ENCODE results near the gene FAM193B.
"Not testable (repeated sequence)": the region's sequence is repeated elsewhere in the genome, so short reads cannot be mapped to it uniquely, and the experiment has no call there.

FAM193B gene

GRCh38 chr5:177534433-177534832, 19.9 kb downstream of the FAM193B start:
- H3K27me3 ChIP-seq (ENCODE audit: control insufficient read depth, insufficient read depth, low read length); H3K4me1 ChIP-seq (ENCODE audit: control insufficient read depth, insufficient read depth, low read length); H3K9ac ChIP-seq (ENCODE audit: low read depth, low read length); H3K9me3 ChIP-seq (ENCODE audit: control insufficient read depth, insufficient read depth, low read length); H3K4me3 ChIP-seq (ENCODE audit: low read depth, low read length): not testable (repeated sequence)
- H3K36me3 ChIP-seq (ENCODE audit: control insufficient read depth, insufficient read depth, low read length) = peaks cover 61% of the 10 kb centered on the region

- Histone ChIP-seq H3K36me3 (ENCODE audit: control insufficient read depth, insufficient read depth, low read length) (peaks cover 64% of the 10 kb centered on the region), H3K9me3 (ENCODE audit: control insufficient read depth, insufficient read depth, low read length) (no peaks in the 10 kb centered on the region), H3K9ac (ENCODE audit: low read depth, low read length) (no peak overlapping the region), H3K4me1 (ENCODE audit: control insufficient read depth, insufficient read depth, low read length) (no peaks in the 10 kb centered on the region), H3K4me3 (ENCODE audit: low read depth, low read length) (no peak overlapping the region), H3K27me3 (ENCODE audit: control insufficient read depth, insufficient read depth, low read length) (no peaks in the 10 kb centered on the region)
Measured at GRCh38 chr5:177531209-177531940, 23.0 kb downstream of the FAM193B start.

- no peaks in the 10 kb centered on the region for H3K27me3 ChIP-seq (ENCODE audit: control insufficient read depth, insufficient read depth, low read length)
- peaks cover 61% of the 10 kb centered on the region for H3K36me3 ChIP-seq (ENCODE audit: control insufficient read depth, insufficient read depth, low read length)
- no peaks in the 10 kb centered on the region for H3K9me3 ChIP-seq (ENCODE audit: control insufficient read depth, insufficient read depth, low read length)
- H3K4me3 ChIP-seq (ENCODE audit: low read depth, low read length) = no peak overlapping the region
- no peak overlapping the region for H3K9ac ChIP-seq (ENCODE audit: low read depth, low read length)
- no peaks in the 10 kb centered on the region for H3K4me1 ChIP-seq (ENCODE audit: control insufficient read depth, insufficient read depth, low read length)
Measured at GRCh38 chr5:177530638-177531037, 23.7 kb downstream of the FAM193B start.

- Histone ChIP-seq H3K4me3 (ENCODE audit: low read depth, low read length) (no peak overlapping the region), H3K9me3 (ENCODE audit: control insufficient read depth, insufficient read depth, low read length) (no peaks in the 10 kb centered on the region), H3K27me3 (ENCODE audit: control insufficient read depth, insufficient read depth, low read length) (no peaks in the 10 kb centered on the region), H3K9ac (ENCODE audit: low read depth, low read length) (no peak overlapping the region), H3K36me3 (ENCODE audit: control insufficient read depth, insufficient read depth, low read length) (peaks cover 70% of the 10 kb centered on the region), H3K4me1 (ENCODE audit: control insufficient read depth, insufficient read depth, low read length) (no peaks in the 10 kb centered on the region)
Measured at GRCh38 chr5:177529247-177530203, 24.8 kb downstream of the FAM193B start.

- Histone ChIP-seq H3K9ac (ENCODE audit: low read depth, low read length) (no peak overlapping the region), H3K9me3 (ENCODE audit: control insufficient read depth, insufficient read depth, low read length) (no peaks in the 10 kb centered on the region), H3K36me3 (ENCODE audit: control insufficient read depth, insufficient read depth, low read length) (peaks cover 72% of the 10 kb centered on the region)
Measured at GRCh38 chr5:177528631-177529030, 25.7 kb downstream of the FAM193B start.

GRCh38 chr5:177527595-177527994, 26.8 kb downstream of the FAM193B start:
- Histone ChIP-seq H3K4me3 (ENCODE audit: low read depth, low read length) (no peak overlapping the region), H3K27me3 (ENCODE audit: control insufficient read depth, insufficient read depth, low read length) (no peaks in the 10 kb centered on the region), H3K36me3 (ENCODE audit: control insufficient read depth, insufficient read depth, low read length) (peaks cover 73% of the 10 kb centered on the region), H3K9me3 (ENCODE audit: control insufficient read depth, insufficient read depth, low read length) (no peaks in the 10 kb centered on the region), H3K9ac (ENCODE audit: low read depth, low read length) (no peak overlapping the region), H3K4me1 (ENCODE audit: control insufficient read depth, insufficient read depth, low read length) (no peaks in the 10 kb centered on the region)

More at GRCh38 chr5:177528631-177529030, 25.7 kb downstream of the FAM193B start:
- Histone ChIP-seq H3K27me3 (ENCODE audit: control insufficient read depth, insufficient read depth, low read length) (no peaks in the 10 kb centered on the region), H3K4me3 (ENCODE audit: low read depth, low read length) (no peak overlapping the region), H3K4me1 (ENCODE audit: control insufficient read depth, insufficient read depth, low read length) (no peaks in the 10 kb centered on the region)

GRCh38 chr5:177526791-177527190, 27.6 kb downstream of the FAM193B start:
- H3K9me3 ChIP-seq (ENCODE audit: control insufficient read depth, insufficient read depth, low read length) = no peaks in the 10 kb centered on the region
- H3K9ac ChIP-seq (ENCODE audit: low read depth, low read length) = no peak overlapping the region
- H3K36me3 ChIP-seq (ENCODE audit: control insufficient read depth, insufficient read depth, low read length) = peaks cover 68% of the 10 kb centered on the region
- no peaks in the 10 kb centered on the region for H3K27me3 ChIP-seq (ENCODE audit: control insufficient read depth, insufficient read depth, low read length)
- no peaks in the 10 kb centered on the region for H3K4me1 ChIP-seq (ENCODE audit: control insufficient read depth, insufficient read depth, low read length)
- no peak overlapping the region for H3K4me3 ChIP-seq (ENCODE audit: low read depth, low read length)

GRCh38 chr5:177526191-177526590, 28.2 kb downstream of the FAM193B start:
- no peaks in the 10 kb centered on the region for H3K27me3 ChIP-seq (ENCODE audit: control insufficient read depth, insufficient read depth, low read length)
- no peak overlapping the region for H3K9ac ChIP-seq (ENCODE audit: low read depth, low read length)
- H3K4me1 ChIP-seq (ENCODE audit: control insufficient read depth, insufficient read depth, low read length) = no peaks in the 10 kb centered on the region
- H3K4me3 ChIP-seq (ENCODE audit: low read depth, low read length) = no peak overlapping the region
- H3K9me3 ChIP-seq (ENCODE audit: control insufficient read depth, insufficient read depth, low read length) = no peaks in the 10 kb centered on the region
- H3K36me3 ChIP-seq (ENCODE audit: control insufficient read depth, insufficient read depth, low read length) = peaks cover 69% of the 10 kb centered on the region

GRCh38 chr5:177524941-177525655, 29.3 kb downstream of the FAM193B start:
- H3K4me1 ChIP-seq (ENCODE audit: control insufficient read depth, insufficient read depth, low read length) = no peaks in the 10 kb centered on the region
- no peak overlapping the region for H3K9ac ChIP-seq (ENCODE audit: low read depth, low read length)
- no peaks in the 10 kb centered on the region for H3K9me3 ChIP-seq (ENCODE audit: control insufficient read depth, insufficient read depth, low read length)
- H3K36me3 ChIP-seq (ENCODE audit: control insufficient read depth, insufficient read depth, low read length) = peaks cover 69% of the 10 kb centered on the region
- H3K4me3 ChIP-seq (ENCODE audit: low read depth, low read length) = no peak overlapping the region
- no peaks in the 10 kb centered on the region for H3K27me3 ChIP-seq (ENCODE audit: control insufficient read depth, insufficient read depth, low read length)

- Histone ChIP-seq H3K27me3 (ENCODE audit: control insufficient read depth, insufficient read depth, low read length) (no peaks in the 10 kb centered on the region), H3K4me3 (ENCODE audit: low read depth, low read length) (no peak overlapping the region), H3K36me3 (ENCODE audit: control insufficient read depth, insufficient read depth, low read length) (peaks cover 70% of the 10 kb centered on the region), H3K9ac (ENCODE audit: low read depth, low read length) (no peak overlapping the region), H3K9me3 (ENCODE audit: control insufficient read depth, insufficient read depth, low read length) (no peaks in the 10 kb centered on the region), H3K4me1 (ENCODE audit: control insufficient read depth, insufficient read depth, low read length) (no peaks in the 10 kb centered on the region)
Measured at GRCh38 chr5:177524539-177524900, 29.8 kb downstream of the FAM193B start.

GRCh38 chr5:177523711-177524538, 30.4 kb downstream of the FAM193B start:
- Histone ChIP-seq H3K4me1 (ENCODE audit: control insufficient read depth, insufficient read depth, low read length) (no peaks in the 10 kb centered on the region), H3K9me3 (ENCODE audit: control insufficient read depth, insufficient read depth, low read length) (no peaks in the 10 kb centered on the region), H3K36me3 (ENCODE audit: control insufficient read depth, insufficient read depth, low read length) (peaks cover 68% of the 10 kb centered on the region), H3K27me3 (ENCODE audit: control insufficient read depth, insufficient read depth, low read length) (no peaks in the 10 kb centered on the region), H3K4me3 (ENCODE audit: low read depth, low read length) (no peak overlapping the region), H3K9ac (ENCODE audit: low read depth, low read length) (no peak overlapping the region)
